Uterus (tissue), 4 donors: ENCODE measurements around the gene SF3B6. TPM values are rescaled to one million over a fixed set of nuclear protein-coding genes. Genes with fewer than 3 reads are reported as not detected.

Source experiments
- DNase-seq, 2 donors: peaks; one replicate each; pipeline ENCODE4 v3.0.0-alpha.2; 2019 to 2020
- H3K27ac ChIP-seq, 2 donors: fragments of 200-600 bp; sonication (generic); 1 replicate in 1 of 2; 2 replicates in 1 of 2; pipeline ENCODE4 v1.5.1; 2016 to 2018
- H3K27me3 ChIP-seq, 2 donors: fragments of 200-600 bp; sonication (generic); one replicate each; pipeline ENCODE4 v1.5.1; 2018 to 2019; ENCODE audit warnings: control low read depth in 1 of 2
- H3K36me3 ChIP-seq, 2 donors: fragments of 200-600 bp; sonication (generic); one replicate each; pipeline ENCODE4 v1.5.1; 2019; ENCODE audit warnings: control low read depth in 1 of 2
- H3K4me1 ChIP-seq, 2 donors: fragments of 200-600 bp; sonication (generic); one replicate each; pipeline ENCODE4 v1.5.1; 2018 to 2019; ENCODE audit warnings: control low read depth in 1 of 2
- H3K4me3 ChIP-seq, 2 donors: fragments of 200-600 bp; sonication (generic); 1 replicate in 1 of 2; 2 replicates in 1 of 2; pipeline ENCODE4 v1.5.1; 2018 to 2019; ENCODE audit warnings: mild to moderate bottlenecking in 1 of 2
- H3K9me3 ChIP-seq, 2 donors: fragments of 200-600 bp; sonication (generic); one replicate each; pipeline ENCODE4 v1.5.1; 2019; ENCODE audit warnings: control low read depth in 1 of 2
- POLR2A ChIP-seq, 2 donors: fragments of 450-650 bp; IDR thresholded peaks; one replicate each; pipeline ENCODE4 v1.6.1; 2016; ENCODE audit warnings: antibody characterized with exemption in 2 of 2, mild to moderate bottlenecking in 1 of 2, moderate library complexity in 1 of 2
- intact Hi-C: fragments of 100-400 bp; cut with DNase I; formaldehyde crosslinking; loops from one replicate; pipeline ENCODE4 v1.15.1; 2023; ENCODE audit warnings: low total_unique reads
- total RNA-seq, 4 donors: library from RNA; depleted of rRNA in 3 of 4; stranded (reverse); fragments of >200 nt in 3 of 4; gene quantifications; one replicate each; pipeline versions ENCODE4 v1.1.0 to v1.2.4, GENCODE V29; 2014 to 2023
- TF ChIP-seq, protein P1 (sequence below), 4 experiments: fragments of 200-600 bp in 2 of 4; fragments of 450-650 bp in 2 of 4; sonication (generic) in 2 of 4; IDR thresholded peaks; one replicate each; pipeline ENCODE4 v1.5.1; 2016 to 2019; ENCODE audit warnings: antibody characterized with exemption in 4 of 4, mild to moderate bottlenecking in 2 of 4, moderate library complexity in 1 of 4
- donor health status: DM: yes; HTN: yes; CAD: no.

The SF3B6 gene
- total RNA-seq, 4 donors from 2014 or later = 55.0 to 99.0 (median 77.1) TPM

DNA sequence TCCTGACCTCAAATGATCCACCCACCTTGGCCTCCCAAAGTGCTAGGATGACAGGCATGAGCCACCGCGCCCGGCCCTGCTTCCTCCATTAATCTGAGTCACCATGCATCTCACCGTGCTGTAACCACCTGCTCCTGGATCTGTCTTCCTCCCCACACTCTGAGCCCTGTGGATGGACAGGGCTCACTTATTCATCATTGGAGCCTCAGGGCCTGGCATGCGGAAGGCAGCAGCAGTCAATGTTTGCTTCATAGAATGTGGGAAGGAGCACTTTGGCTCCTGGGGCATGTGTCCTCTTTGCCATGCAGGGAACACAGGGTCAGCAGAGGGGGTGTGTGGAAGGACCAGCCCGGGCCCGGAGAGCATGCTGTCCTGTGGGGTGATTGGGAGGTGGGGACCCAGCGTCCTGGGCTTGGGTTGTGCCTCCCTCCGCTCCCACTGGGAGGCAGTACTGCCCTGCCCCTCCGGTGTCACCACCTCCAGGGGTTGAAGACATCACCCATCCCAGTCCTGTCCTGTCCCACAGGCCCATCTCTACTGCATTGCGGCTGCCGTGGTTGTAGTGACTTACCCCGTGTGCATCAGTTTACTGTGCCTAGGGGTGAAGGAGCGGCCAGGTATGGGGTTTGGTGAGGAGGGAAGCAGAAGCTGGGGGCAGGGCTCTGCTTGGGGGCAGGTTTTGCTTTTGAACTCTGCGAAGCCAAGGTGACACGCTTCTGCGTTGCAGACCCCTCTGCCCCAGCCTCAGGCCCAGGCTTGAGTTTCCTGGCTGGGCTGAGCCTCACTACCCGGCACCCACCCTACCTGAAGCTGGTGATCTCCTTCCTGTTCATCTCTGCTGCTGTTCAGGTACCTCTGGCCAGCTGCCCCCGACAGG is 54.8 kb downstream of the SF3B6 start:
- no peaks in the 10 kb centered on the region for H3K36me3 ChIP-seq
- no peak overlapping the region for H3K27ac ChIP-seq
- H3K4me3 ChIP-seq = no peak overlapping the region
- no peak for DNase-seq
- intact Hi-C loops = no loop called here
- H3K27me3 ChIP-seq = no peaks in the 10 kb centered on the region
- no peaks in the 10 kb centered on the region for H3K4me1 ChIP-seq
- TF ChIP-seq, protein P1, sequence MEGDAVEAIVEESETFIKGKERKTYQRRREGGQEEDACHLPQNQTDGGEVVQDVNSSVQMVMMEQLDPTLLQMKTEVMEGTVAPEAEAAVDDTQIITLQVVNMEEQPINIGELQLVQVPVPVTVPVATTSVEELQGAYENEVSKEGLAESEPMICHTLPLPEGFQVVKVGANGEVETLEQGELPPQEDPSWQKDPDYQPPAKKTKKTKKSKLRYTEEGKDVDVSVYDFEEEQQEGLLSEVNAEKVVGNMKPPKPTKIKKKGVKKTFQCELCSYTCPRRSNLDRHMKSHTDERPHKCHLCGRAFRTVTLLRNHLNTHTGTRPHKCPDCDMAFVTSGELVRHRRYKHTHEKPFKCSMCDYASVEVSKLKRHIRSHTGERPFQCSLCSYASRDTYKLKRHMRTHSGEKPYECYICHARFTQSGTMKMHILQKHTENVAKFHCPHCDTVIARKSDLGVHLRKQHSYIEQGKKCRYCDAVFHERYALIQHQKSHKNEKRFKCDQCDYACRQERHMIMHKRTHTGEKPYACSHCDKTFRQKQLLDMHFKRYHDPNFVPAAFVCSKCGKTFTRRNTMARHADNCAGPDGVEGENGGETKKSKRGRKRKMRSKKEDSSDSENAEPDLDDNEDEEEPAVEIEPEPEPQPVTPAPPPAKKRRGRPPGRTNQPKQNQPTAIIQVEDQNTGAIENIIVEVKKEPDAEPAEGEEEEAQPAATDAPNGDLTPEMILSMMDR (IDR thresholded peaks at IDR 0.05) = no peak
- no peak for TF ChIP-seq POLR2A (IDR thresholded peaks at IDR 0.05)
- H3K9me3 ChIP-seq = no peaks in the 10 kb centered on the region

DNA sequence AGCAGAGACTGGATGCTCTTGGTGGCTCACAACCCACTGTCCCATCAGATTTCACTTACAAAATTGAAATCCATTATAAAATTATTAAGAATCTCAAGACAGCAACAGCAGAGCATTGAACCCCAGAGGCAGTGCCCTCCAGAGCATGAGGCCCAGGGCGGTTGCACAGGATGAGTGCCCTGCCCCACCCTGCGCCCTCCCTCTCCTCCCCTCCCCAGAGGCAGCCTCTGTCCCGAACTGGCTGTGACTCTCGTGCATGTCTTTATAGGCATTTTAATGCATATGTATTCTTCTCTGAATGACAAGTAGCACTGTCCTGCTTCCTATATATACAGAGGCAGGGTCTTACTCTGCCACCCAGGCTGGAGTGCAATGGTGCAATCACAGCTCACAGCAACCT is 55.9 kb downstream of the SF3B6 start:
- no peak for DNase-seq
- no peaks in the 10 kb centered on the region for H3K9me3 ChIP-seq
- H3K36me3 ChIP-seq = no peaks in the 10 kb centered on the region
- no peak for TF ChIP-seq POLR2A (IDR thresholded peaks at IDR 0.05)
- TF ChIP-seq, protein P1 (IDR thresholded peaks at IDR 0.05) = no peak
- no peaks in the 10 kb centered on the region for H3K27me3 ChIP-seq
- no peak overlapping the region for H3K4me3 ChIP-seq
- no peaks in the 10 kb centered on the region for H3K4me1 ChIP-seq
- intact Hi-C loops = no loop called here
- H3K27ac ChIP-seq = no peak overlapping the region

DNA sequence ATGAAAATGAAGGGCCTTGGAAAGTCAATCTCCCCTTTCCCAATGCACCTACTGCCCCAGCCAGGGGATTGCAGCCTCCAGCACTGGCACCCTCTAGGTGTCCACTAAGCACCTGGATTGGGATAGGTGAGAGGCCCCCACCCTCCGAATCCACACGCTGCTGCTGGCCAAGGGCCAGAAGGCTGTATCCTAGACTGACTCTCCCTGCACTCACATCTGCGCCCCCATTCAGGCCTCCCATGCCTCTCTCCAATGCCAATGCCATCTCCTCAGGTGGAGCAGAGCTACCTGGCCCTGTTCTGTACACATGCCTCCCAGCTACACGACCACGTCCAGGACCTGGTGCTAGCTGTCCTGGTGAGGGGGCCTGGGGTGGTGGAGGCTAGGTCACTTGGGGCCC is 56.4 kb downstream of the SF3B6 start:
- no peak overlapping the region for H3K27ac ChIP-seq
- H3K4me3 ChIP-seq = no peak overlapping the region
- H3K36me3 ChIP-seq = no peaks in the 10 kb centered on the region
- no peaks in the 10 kb centered on the region for H3K4me1 ChIP-seq
- DNase-seq = no peak
- H3K27me3 ChIP-seq = no peaks in the 10 kb centered on the region
- TF ChIP-seq, protein P1 (IDR thresholded peaks at IDR 0.05) = no peak
- no peak for TF ChIP-seq POLR2A (IDR thresholded peaks at IDR 0.05)
- intact Hi-C loops = no loop called here
- no peaks in the 10 kb centered on the region for H3K9me3 ChIP-seq

DNA sequence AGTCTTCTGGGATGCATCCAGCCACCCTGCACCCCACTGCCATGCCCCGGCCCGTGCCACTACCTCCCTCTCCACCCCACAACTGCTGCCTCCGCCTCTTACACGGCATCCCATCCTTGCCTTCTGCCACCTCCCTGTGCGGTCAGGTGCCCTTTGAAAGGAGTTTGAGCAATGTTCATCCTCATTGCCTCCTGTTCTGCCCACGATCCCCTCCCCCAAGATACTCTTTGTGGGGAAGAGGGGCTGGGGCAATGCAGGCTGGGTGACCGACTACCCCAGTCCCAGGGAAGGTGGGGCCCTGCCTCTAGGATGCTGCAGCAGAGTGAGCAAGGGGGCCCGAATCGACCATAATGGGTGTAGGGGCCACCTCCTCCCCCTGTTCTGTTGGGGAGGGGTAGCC is 57.9 kb downstream of the SF3B6 start:
- Histone ChIP-seq H3K27me3 (no peaks in the 10 kb centered on the region), H3K27ac (no peak overlapping the region), H3K4me1 (no peaks in the 10 kb centered on the region), H3K4me3 (no peak overlapping the region), H3K9me3 (no peaks in the 10 kb centered on the region), H3K36me3 (no peaks in the 10 kb centered on the region)
- TF ChIP-seq, protein P1 (IDR thresholded peaks at IDR 0.05) = no peak
- TF ChIP-seq POLR2A (IDR thresholded peaks at IDR 0.05) = no peak
- intact Hi-C loops = no loop called here
- no peak for DNase-seq

DNA sequence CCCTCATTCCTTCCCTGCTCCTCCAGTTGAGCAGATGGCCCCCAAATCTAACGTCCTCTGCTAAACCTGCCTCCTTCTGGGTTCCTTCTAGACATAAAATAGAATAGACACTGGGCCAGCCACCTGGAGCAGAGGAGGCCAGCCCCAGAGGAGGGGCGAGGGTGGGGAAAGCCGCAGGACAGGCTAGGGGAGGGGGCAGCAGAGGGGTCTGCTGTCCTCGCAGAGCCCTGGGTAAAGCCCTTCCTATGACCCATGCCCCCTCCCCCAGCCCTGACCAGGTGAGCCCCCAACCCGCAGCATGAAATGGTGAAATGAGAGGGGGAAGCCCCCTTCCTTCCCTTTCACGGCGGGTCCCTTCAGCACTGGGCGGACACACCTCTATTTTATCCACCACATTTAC is 58.4 kb downstream of the SF3B6 start:
- H3K9me3 ChIP-seq = no peaks in the 10 kb centered on the region
- H3K27ac ChIP-seq = no peak overlapping the region
- DNase-seq = no peak
- no peaks in the 10 kb centered on the region for H3K4me1 ChIP-seq
- H3K36me3 ChIP-seq = no peaks in the 10 kb centered on the region
- intact Hi-C loops = no loop called here
- TF ChIP-seq, protein P1 (IDR thresholded peaks at IDR 0.05) = no peak
- no peak for TF ChIP-seq POLR2A (IDR thresholded peaks at IDR 0.05)
- H3K27me3 ChIP-seq = no peaks in the 10 kb centered on the region
- H3K4me3 ChIP-seq = no peak overlapping the region
